Measurements from ENCODE around the gene HPDL. TPM values are rescaled to one million over a fixed set of nuclear protein-coding genes. Genes with fewer than 3 reads are reported as not detected.

HPDL gene
- total RNA-seq, 4 donors from 2014 or later = 4.0 to 4.8 (median 4.6) TPM

- Histone ChIP-seq H3K4me3 (no peak overlapping the region), H3K27ac (no peak overlapping the region), H3K36me3 (peaks cover 9 to 32% (median 11%) of the 10 kb centered on the region in 3 donors), H3K27me3 (no peaks in the 10 kb centered on the region), H3K4me1 (peaks cover 11 to 51% (median 16%) of the 10 kb centered on the region in 3 donors), H3K9me3 (no peaks in the 10 kb centered on the region)
- no peak for TF ChIP-seq POLR2A (IDR thresholded peaks at IDR 0.05)
- TF ChIP-seq, protein P1, sequence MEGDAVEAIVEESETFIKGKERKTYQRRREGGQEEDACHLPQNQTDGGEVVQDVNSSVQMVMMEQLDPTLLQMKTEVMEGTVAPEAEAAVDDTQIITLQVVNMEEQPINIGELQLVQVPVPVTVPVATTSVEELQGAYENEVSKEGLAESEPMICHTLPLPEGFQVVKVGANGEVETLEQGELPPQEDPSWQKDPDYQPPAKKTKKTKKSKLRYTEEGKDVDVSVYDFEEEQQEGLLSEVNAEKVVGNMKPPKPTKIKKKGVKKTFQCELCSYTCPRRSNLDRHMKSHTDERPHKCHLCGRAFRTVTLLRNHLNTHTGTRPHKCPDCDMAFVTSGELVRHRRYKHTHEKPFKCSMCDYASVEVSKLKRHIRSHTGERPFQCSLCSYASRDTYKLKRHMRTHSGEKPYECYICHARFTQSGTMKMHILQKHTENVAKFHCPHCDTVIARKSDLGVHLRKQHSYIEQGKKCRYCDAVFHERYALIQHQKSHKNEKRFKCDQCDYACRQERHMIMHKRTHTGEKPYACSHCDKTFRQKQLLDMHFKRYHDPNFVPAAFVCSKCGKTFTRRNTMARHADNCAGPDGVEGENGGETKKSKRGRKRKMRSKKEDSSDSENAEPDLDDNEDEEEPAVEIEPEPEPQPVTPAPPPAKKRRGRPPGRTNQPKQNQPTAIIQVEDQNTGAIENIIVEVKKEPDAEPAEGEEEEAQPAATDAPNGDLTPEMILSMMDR (IDR thresholded peaks at IDR 0.05) = no peak
- 78 to 92% methylated on average over 3 of the region's 3 CpGs for WGBS, 2 donors
- intact Hi-C loops (cut with DNase I) = no loop called here
- no peak for DNase-seq
Measured at GRCh38 chr1:45337630-45338325, 11.1 kb downstream of the HPDL start.

GRCh38 chr1:45339789-45340558, 13.3 kb downstream of the HPDL start, which contains the start of the genes MUTYH and TOE1:
Gene MUTYH, minus strand, starts transcription at chr1:45340440. Its CDS starts 5,935 bp downstream, at chr1:45334505.
Gene TOE1, plus strand, starts transcription at chr1:45340170. Its CDS starts 83 bp downstream, at chr1:45340253.
- WGBS, 2 donors = 0 to 5% methylated on average over 5 to 11 of the region's 70 CpGs
- H3K27ac ChIP-seq = peak within 1 kb of the TSS; percentile 92 to 98 (median 96)
- intact Hi-C loops (cut with DNase I) = loop anchor here (10.0 kb wide), 1 partner anchor 225 kb away; no protein-coding TSS in a partner anchor
- H3K27me3 ChIP-seq = no peaks in the 10 kb centered on the region
- H3K4me1 ChIP-seq = peaks cover 11 to 41% (median 16%) of the 10 kb centered on the region in 3 donors
- TF ChIP-seq POLR2A (IDR thresholded peaks at IDR 0.05) = peak in 3 of 4 donors; percentile 7 to 76 (median 60)
- TF ChIP-seq, protein P1 (IDR thresholded peaks at IDR 0.05) = peak in 1 of 6 experiments; percentile 8
- peak within 1 kb of the TSS; percentile 68 to 91 (median 78) for H3K4me3 ChIP-seq
- no peaks in the 10 kb centered on the region for H3K9me3 ChIP-seq
- DNase-seq = peak; percentile 70
- H3K36me3 ChIP-seq = peaks cover 28 to 34% (median 30%) of the 10 kb centered on the region in 3 donors

DNA sequence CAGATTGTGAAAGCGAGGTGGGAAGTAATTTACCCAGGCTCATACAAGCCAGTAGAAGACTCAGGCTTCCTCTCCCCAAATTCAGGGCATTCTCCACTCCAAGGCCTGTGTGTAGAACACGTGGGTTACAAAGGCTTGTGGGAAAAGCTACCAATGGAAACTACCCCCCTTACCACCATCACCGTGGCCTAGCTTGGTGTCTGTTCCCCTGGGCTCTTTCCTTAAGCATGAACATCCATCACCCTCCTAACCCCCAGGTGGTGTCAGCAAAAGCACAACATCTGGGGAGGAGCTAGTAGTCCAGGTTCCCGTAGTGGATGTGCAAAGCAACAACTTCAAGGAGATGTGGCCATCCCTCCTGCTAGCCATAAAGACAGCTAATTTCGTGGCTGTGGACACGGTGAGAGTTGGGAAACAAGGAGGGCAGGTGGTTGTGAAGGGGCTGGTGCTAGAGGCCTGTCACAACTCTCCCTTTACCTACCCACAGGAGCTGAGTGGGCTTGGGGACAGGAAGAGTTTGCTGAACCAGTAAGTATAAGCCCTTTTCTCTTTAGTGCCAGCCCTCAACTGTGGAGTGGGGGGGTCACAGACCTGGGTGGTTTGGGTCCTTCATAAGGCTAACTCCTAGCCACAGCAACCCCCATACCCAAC, 14.2 kb downstream of the HPDL start:
- Histone ChIP-seq H3K4me1 (peaks cover 11 to 34% (median 16%) of the 10 kb centered on the region in 3 donors), H3K4me3 (peak overlapping the region; percentile 68 to 91 (median 78)), H3K36me3 (peaks cover 28 to 44% (median 34%) of the 10 kb centered on the region in 3 donors), H3K27ac (peak overlapping the region; percentile 92 to 98 (median 96)), H3K27me3 (no peaks in the 10 kb centered on the region), H3K9me3 (no peaks in the 10 kb centered on the region)
- intact Hi-C loops (cut with DNase I) = loop anchor here (10.0 kb wide), 1 partner anchor 224 kb away; no protein-coding TSS in a partner anchor
- 13 to 25% methylated on average over 4 to 5 of the region's 6 CpGs for WGBS, 2 donors
- DNase-seq = no peak
- no peak for TF ChIP-seq POLR2A (IDR thresholded peaks at IDR 0.05)
- TF ChIP-seq, protein P1 (IDR thresholded peaks at IDR 0.05) = no peak

DNA sequence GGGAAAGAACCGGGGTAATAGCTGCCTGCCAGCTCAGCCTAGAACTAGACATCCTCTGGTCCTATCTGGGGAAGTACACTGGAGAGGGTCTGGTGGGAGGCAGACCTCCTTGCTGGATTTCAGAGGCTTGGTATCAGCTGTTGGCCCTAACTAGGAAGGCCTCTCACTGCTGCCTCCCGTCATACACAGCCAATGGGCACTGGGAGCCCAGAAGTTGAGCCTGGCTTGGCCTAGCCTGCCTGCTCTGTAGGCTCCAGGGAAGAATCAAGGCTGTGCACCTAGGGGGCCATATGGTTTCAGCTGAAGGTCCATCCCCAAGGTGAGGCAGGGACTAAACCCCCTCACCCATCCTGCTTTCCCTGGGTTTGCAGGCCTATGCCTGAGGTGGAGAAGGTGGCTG, 17.8 kb downstream of the HPDL start:
- H3K4me3 ChIP-seq = no peak overlapping the region
- H3K36me3 ChIP-seq = peaks cover 28 to 56% (median 37%) of the 10 kb centered on the region in 3 donors
- H3K9me3 ChIP-seq = no peaks in the 10 kb centered on the region
- peaks cover 26 to 47% (median 28%) of the 10 kb centered on the region in 3 donors for H3K4me1 ChIP-seq
- intact Hi-C loops (cut with DNase I) = loop anchor here (10.0 kb wide), 1 partner anchor 220 kb away; no protein-coding TSS in a partner anchor
- no peaks in the 10 kb centered on the region for H3K27me3 ChIP-seq
- no peak for DNase-seq
- WGBS, 2 donors = no CpG with 5 or more reads among the region's 2 CpGs
- H3K27ac ChIP-seq = no peak overlapping the region
- TF ChIP-seq, protein P1 (IDR thresholded peaks at IDR 0.05) = no peak
- TF ChIP-seq POLR2A (IDR thresholded peaks at IDR 0.05) = no peak

Data from esophagus squamous epithelium (tissue), 5 donors.